MM.1S (cell line): ENCODE data around the gene RABGAP1L.

Experiments
- EZH2phosphoT487 ChIP-seq: fragments of 300-600 bp; sonication (generic); IDR thresholded peaks from 2 replicates; pipeline ENCODE4 v1.6.1; 2018; ENCODE audit warnings: antibody characterized with exemption, low read length
- TF ChIP-seq, protein P1 (sequence below): fragments of 300-600 bp; sonication (generic); IDR thresholded peaks from 2 replicates; pipeline ENCODE4 v1.5.1; 2016; ENCODE audit warnings: antibody characterized with exemption, low read length, mixed read lengths

DNA sequence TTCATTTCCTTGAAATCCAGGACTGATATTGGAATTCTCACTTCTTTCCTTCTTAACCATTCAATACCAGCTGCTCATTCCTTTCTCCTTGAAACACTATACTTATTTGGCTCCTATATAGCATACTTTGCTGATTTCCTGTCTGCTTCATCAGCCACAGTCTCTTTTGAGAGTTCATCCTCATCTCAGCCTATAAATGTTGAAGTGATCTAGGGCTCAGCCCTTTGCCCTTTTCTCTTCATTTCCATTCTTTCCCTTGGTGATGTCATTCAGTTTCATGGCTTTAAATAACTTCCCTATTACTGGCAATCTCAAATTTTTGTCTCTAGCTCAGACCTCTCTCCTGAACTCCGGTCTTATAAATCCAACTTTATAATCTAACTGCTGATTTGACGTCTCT, 24.1 kb upstream of the RABGAP1L start:
- TF ChIP-seq, protein P1, sequence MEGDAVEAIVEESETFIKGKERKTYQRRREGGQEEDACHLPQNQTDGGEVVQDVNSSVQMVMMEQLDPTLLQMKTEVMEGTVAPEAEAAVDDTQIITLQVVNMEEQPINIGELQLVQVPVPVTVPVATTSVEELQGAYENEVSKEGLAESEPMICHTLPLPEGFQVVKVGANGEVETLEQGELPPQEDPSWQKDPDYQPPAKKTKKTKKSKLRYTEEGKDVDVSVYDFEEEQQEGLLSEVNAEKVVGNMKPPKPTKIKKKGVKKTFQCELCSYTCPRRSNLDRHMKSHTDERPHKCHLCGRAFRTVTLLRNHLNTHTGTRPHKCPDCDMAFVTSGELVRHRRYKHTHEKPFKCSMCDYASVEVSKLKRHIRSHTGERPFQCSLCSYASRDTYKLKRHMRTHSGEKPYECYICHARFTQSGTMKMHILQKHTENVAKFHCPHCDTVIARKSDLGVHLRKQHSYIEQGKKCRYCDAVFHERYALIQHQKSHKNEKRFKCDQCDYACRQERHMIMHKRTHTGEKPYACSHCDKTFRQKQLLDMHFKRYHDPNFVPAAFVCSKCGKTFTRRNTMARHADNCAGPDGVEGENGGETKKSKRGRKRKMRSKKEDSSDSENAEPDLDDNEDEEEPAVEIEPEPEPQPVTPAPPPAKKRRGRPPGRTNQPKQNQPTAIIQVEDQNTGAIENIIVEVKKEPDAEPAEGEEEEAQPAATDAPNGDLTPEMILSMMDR, result no peak
- no peak for TF ChIP-seq EZH2phosphoT487
